HCT116 (cell line): ENCODE measurements around the gene UGDH. TPM values are rescaled to one million over a fixed set of nuclear protein-coding genes. Genes with fewer than 3 reads are reported as not detected.

Experiments used
- ATAC-seq: fragments of 200-7000 bp; cut with Tn5 transposase; 2 replicates; pipeline ENCODE4 v1.9.1; 2020; ENCODE audit warnings: mild to moderate bottlenecking, moderate library complexity
- BruUV-seq: library from RNA; stranded (reverse); fragments of 400-500 nt; replicated peaks from 2 replicates; lab custom pipeline; 2021; lab: Mats Ljungman, UMichigan
- CTCF ChIA-PET: fragments of 300-600 bp; sonication (Branson Sonifier 250); formaldehyde crosslinking; loops from one replicate; lab custom pipeline; 2021; ENCODE audit warnings: antibody characterized with exemption; lab: Charles Lee
- POLR2A ChIA-PET: fragments of 300-600, 350-600 bp; sonication (Branson Sonifier 250); formaldehyde crosslinking; loops from one replicate; lab custom pipeline; 2021; ENCODE audit warnings: antibody characterized with exemption; lab: Charles Lee
- RAD21 ChIA-PET, 2 experiments: fragments of 300-600 bp; sonication (Branson Sonifier 250); formaldehyde crosslinking; loops; one replicate each; lab custom pipeline; 2023; ENCODE audit warnings: low total read pairs in 2 of 2; ENCODE audit not compliant: uncharacterized antibody in 2 of 2, unreplicated experiment in 2 of 2, low non-redundant PET in 1 of 2; lab: Charles Lee
- DNase-seq: peaks from one replicate; pipeline ENCODE4 v3.0.0-alpha.2; 2010; ENCODE audit warnings: low read depth, low spot score
- H2AFZ ChIP-seq: fragments of 200-600 bp; shearing (Covaris generic), sonication (generic); 2 replicates; pipeline ENCODE4 v1.6.1; 2017; ENCODE audit warnings: low read depth, mixed run types, mixed read lengths, antibody characterized with exemption, low read length; ENCODE audit not compliant: poor library complexity, severe bottlenecking
- H3K27ac ChIP-seq: 2 replicates; pipeline ENCODE4 v1.5.1; 2012; ENCODE audit warnings: low read depth, low read length
- H3K27me3 ChIP-seq: fragments of 200-600 bp; sonication (generic); 2 replicates; pipeline ENCODE4 v1.6.1; 2016; ENCODE audit warnings: mixed run types, low read length, mixed read lengths; ENCODE audit not compliant: insufficient read depth
- H3K36me3 ChIP-seq, 2 experiments: fragments of 200-500 bp in 1 of 2; fragments of 200-600 bp in 1 of 2; sonication (Bioruptor generic) in 1 of 2; sonication (generic) in 1 of 2; 2 replicates each; pipeline versions ENCODE4 v1.5.1 to v1.6.1; 2014 to 2016; ENCODE audit warnings: low read length in 2 of 2, inconsistent platforms in 1 of 2, mixed read lengths in 1 of 2, mixed run types in 1 of 2; ENCODE audit not compliant: insufficient read depth in 2 of 2, control insufficient read depth in 1 of 2
- H3K4me1 ChIP-seq, 2 experiments: fragments of 200-600 bp in 1 of 2; sonication (generic) in 1 of 2; 2 replicates each; pipeline versions ENCODE4 v1.5.1 to v1.6.1; 2012 to 2017; ENCODE audit warnings: low read length in 2 of 2, inconsistent platforms in 1 of 2, mild to moderate bottlenecking in 1 of 2, mixed read lengths in 1 of 2, mixed run types in 1 of 2, moderate library complexity in 1 of 2; ENCODE audit not compliant: insufficient read depth in 2 of 2, control insufficient read depth in 1 of 2
- H3K4me2 ChIP-seq: fragments of 200-600 bp; sonication (generic); 2 replicates; pipeline ENCODE4 v1.6.1; 2017; ENCODE audit warnings: mixed run types, low read length, mixed read lengths
- H3K4me3 ChIP-seq, 2 experiments: fragments of 200-600 bp in 1 of 2; sonication (generic) in 1 of 2; replicated peaks in 1 of 2; 2 replicates each; pipeline ENCODE4 v1.5.1; 2011 to 2016; ENCODE audit warnings: low read length in 2 of 2, control low read depth in 1 of 2, low read depth in 1 of 2, mild to moderate bottlenecking in 1 of 2, mixed read lengths in 1 of 2, mixed run types in 1 of 2
- H3K79me2 ChIP-seq: fragments of 200-600 bp; sonication (generic); 2 replicates; pipeline ENCODE4 v1.6.1; 2017; ENCODE audit warnings: mild to moderate bottlenecking, mixed run types, low read length, moderate library complexity, mixed read lengths; ENCODE audit not compliant: insufficient read depth
- H3K9ac ChIP-seq: fragments of 200-600 bp; sonication (generic); 2 replicates; pipeline ENCODE4 v1.6.1; 2016; ENCODE audit warnings: low read length, mixed read lengths
- H3K9me2 ChIP-seq: fragments of 200-600 bp; sonication (generic), shearing (Covaris generic); 2 replicates; pipeline ENCODE4 v1.6.1; 2017; ENCODE audit warnings: mixed run types, mild to moderate bottlenecking, moderate library complexity; ENCODE audit not compliant: insufficient read depth
- H3K9me3 ChIP-seq, 2 experiments: fragments of 200-500 bp in 1 of 2; fragments of 200-600 bp in 1 of 2; sonication (Bioruptor generic) in 1 of 2; sonication (generic) in 1 of 2; 2 replicates each; pipeline ENCODE4 v1.6.1; 2014 to 2017; ENCODE audit warnings: low read length in 2 of 2, mixed read lengths in 2 of 2, inconsistent platforms in 1 of 2, low read depth in 1 of 2, mild to moderate bottlenecking in 1 of 2, mixed run types in 1 of 2, moderate library complexity in 1 of 2; ENCODE audit not compliant: control insufficient read depth in 1 of 2, insufficient read depth in 1 of 2
- H4K20me1 ChIP-seq: fragments of 200-600 bp; sonication (generic), shearing (Covaris generic); 2 replicates; pipeline ENCODE4 v1.6.1; 2017; ENCODE audit warnings: mixed run types, mild to moderate bottlenecking, moderate library complexity; ENCODE audit not compliant: insufficient read depth
- CBX3 ChIP-seq: IDR thresholded peaks from 2 replicates; pipeline ENCODE4 v1.6.1; 2012; ENCODE audit warnings: low read depth
- CTCF ChIP-seq, 3 experiments: fragments of 200-600 bp in 1 of 3; sonication (generic) in 1 of 3; IDR thresholded peaks in 2 of 3; conservative IDR thresholded peaks in 1 of 3; 2 replicates each; pipeline ENCODE4 v1.5.1; 2012 to 2017; ENCODE audit warnings: low read depth in 2 of 3, low read length in 2 of 3, antibody characterized with exemption in 1 of 3, borderline replicate concordance in 1 of 3, control low read depth in 1 of 3, mild to moderate bottlenecking in 1 of 3, mixed read lengths in 1 of 3, mixed run types in 1 of 3, moderate library complexity in 1 of 3; ENCODE audit not compliant: insufficient read depth in 1 of 3
- ELF1 ChIP-seq: IDR thresholded peaks from 2 replicates; pipeline ENCODE4 v1.6.1; 2012; ENCODE audit warnings: low read depth, borderline replicate concordance
- EZH2phosphoT487 ChIP-seq: fragments of 200-600 bp; IDR thresholded peaks from 2 replicates; pipeline ENCODE4 v1.6.1; 2018; ENCODE audit warnings: antibody characterized with exemption, borderline replicate concordance
- MAX ChIP-seq: IDR thresholded peaks from 2 replicates; pipeline ENCODE4 v1.6.1; 2012
- POLR2AphosphoS5 ChIP-seq: IDR thresholded peaks from 2 replicates; pipeline ENCODE4 v1.6.1; 2011; ENCODE audit warnings: mild to moderate bottlenecking, low read depth, low read length, moderate library complexity
- RAD21 ChIP-seq: IDR thresholded peaks from 2 replicates; pipeline ENCODE4 v1.6.1; 2012; ENCODE audit warnings: low read depth, mild to moderate bottlenecking
- SIN3A ChIP-seq: IDR thresholded peaks from 2 replicates; pipeline ENCODE4 v1.6.1; 2012; ENCODE audit warnings: low read depth
- YY1 ChIP-seq: IDR thresholded peaks from 2 replicates; pipeline ENCODE4 v1.6.1; 2011; ENCODE audit warnings: low read length, low read depth, moderate library complexity, mild to moderate bottlenecking; ENCODE audit not compliant: insufficient replicate concordance; ENCODE audit errors: extremely low read depth
- ZBTB33 ChIP-seq: IDR thresholded peaks from 2 replicates; pipeline ENCODE4 v1.6.1; 2011; ENCODE audit warnings: mild to moderate bottlenecking, low read length, moderate library complexity; ENCODE audit not compliant: insufficient replicate concordance; ENCODE audit errors: extremely low read depth
- ZFX ChIP-seq: fragments of 450-650 bp; IDR thresholded peaks from 2 replicates; pipeline ENCODE4 v1.6.1; 2017
- ZNF274 ChIP-seq: fragments of 200-500 bp; sonication (Bioruptor generic); IDR thresholded peaks from 2 replicates; pipeline ENCODE4 v1.6.1; 2014; ENCODE audit warnings: mild to moderate bottlenecking, low read depth, low read length, inconsistent platforms
- intact Hi-C: fragments of 100-400 bp; cut with micrococcal nuclease; formaldehyde crosslinking; loops from 2 replicates; pipeline ENCODE4 v1.10.0; 2022
- total RNA-seq: library from RNA; stranded (reverse); gene quantifications from one replicate; pipeline ENCODE4 v1.2.1, GENCODE V29; 2021; ENCODE audit not compliant: unreplicated experiment
- TF ChIP-seq, protein P1 (sequence below): IDR thresholded peaks from 2 replicates; pipeline ENCODE4 v1.6.1; 2012; ENCODE audit warnings: low read depth

UGDH gene
- total RNA-seq, 1 experiment from 2014 or later, result 67.9 TPM

DNA sequence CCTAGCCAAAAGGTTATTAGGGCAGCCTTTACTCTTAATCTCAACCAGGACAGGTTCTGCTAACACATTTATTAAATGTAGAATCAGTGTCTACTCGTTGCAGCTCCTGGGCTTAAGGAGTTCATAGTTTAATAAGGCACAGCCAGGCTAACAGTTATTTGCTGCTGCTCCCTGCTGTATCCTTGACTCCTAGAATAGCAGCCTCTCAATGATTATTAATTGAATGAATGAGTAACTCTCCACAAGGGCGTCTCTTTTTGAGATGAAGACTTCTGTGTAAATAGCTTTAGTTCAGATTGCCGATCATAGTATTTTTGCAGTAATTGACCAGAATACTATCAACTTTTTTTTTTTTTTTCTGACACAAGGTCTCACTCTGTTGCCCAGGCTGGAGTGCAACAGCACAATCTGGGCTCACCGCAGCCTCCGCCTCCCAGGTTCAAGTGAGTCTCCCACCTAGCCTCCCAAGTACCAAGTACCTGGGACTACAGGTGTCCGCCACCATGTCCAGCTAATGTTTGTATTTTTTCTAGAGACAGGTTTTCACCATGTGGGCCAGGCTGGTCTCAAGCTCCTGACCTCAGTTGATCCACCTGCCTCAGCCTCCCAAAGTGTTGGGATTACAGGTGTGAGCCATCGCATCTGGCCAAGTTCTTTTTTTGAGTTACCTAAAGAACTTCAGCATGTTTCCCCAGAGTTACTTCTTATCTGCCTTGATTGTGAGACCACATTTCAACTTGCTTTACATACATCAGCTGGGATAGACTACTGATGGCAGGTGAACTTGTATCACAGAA, 2.9 kb downstream of the UGDH start:
- Histone ChIP-seq H3K4me2 (no peak overlapping the region), H2AFZ (no peak overlapping the region), H3K27ac (no peak overlapping the region), H3K9ac (no peak overlapping the region), H3K9me3 (no peaks in the 10 kb centered on the region), H4K20me1 (no peaks in the 10 kb centered on the region), H3K9me2 (no peaks in the 10 kb centered on the region), H3K4me3 (no peak overlapping the region), H3K79me2 (peaks cover 69% of the 10 kb centered on the region), H3K4me1 (peaks cover 7 to 27% of the 10 kb centered on the region in 2 experiments; a peak in 3 of 4 replicates), H3K27me3 (no peaks in the 10 kb centered on the region), H3K36me3 (no peaks in the 10 kb centered on the region; a peak in 1 of 4 replicates)
- POLR2A ChIA-PET, result no interaction called here
- CTCF ChIA-PET, result no interaction called here
- DNase-seq, result no peak
- no peak for TF ChIP-seq ELF1
- no peak for TF ChIP-seq ZNF274
- no peak for TF ChIP-seq RAD21
- TF ChIP-seq ZBTB33, result no peak
- no peak for TF ChIP-seq ZFX
- no peak for TF ChIP-seq CBX3
- no peak for TF ChIP-seq SIN3A
- TF ChIP-seq, protein P1, sequence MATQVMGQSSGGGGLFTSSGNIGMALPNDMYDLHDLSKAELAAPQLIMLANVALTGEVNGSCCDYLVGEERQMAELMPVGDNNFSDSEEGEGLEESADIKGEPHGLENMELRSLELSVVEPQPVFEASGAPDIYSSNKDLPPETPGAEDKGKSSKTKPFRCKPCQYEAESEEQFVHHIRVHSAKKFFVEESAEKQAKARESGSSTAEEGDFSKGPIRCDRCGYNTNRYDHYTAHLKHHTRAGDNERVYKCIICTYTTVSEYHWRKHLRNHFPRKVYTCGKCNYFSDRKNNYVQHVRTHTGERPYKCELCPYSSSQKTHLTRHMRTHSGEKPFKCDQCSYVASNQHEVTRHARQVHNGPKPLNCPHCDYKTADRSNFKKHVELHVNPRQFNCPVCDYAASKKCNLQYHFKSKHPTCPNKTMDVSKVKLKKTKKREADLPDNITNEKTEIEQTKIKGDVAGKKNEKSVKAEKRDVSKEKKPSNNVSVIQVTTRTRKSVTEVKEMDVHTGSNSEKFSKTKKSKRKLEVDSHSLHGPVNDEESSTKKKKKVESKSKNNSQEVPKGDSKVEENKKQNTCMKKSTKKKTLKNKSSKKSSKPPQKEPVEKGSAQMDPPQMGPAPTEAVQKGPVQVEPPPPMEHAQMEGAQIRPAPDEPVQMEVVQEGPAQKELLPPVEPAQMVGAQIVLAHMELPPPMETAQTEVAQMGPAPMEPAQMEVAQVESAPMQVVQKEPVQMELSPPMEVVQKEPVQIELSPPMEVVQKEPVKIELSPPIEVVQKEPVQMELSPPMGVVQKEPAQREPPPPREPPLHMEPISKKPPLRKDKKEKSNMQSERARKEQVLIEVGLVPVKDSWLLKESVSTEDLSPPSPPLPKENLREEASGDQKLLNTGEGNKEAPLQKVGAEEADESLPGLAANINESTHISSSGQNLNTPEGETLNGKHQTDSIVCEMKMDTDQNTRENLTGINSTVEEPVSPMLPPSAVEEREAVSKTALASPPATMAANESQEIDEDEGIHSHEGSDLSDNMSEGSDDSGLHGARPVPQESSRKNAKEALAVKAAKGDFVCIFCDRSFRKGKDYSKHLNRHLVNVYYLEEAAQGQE, result no peak
- no peak for TF ChIP-seq POLR2AphosphoS5
- TF ChIP-seq MAX, result no peak
- TF ChIP-seq CTCF (IDR thresholded peaks at IDR 0.05 in 2 of 3, conservative IDR thresholded peaks at IDR 0.05 in 1 of 3; ENCODE audit: borderline replicate concordance in 1 of 3, insufficient read depth in 1 of 3, low read depth in 2 of 3, low read length in 2 of 3), result no peak
- no peak for TF ChIP-seq YY1
- no peak for TF ChIP-seq EZH2phosphoT487
- no TSS peak for BruUV-seq
- intact Hi-C loops, result no loop called here
- RAD21 ChIA-PET, result no interaction called here
- no peak for ATAC-seq
